Caco-2 (cell line): ENCODE data around the gene SARS1. TPM values are rescaled to one million over a fixed set of nuclear protein-coding genes. Genes with fewer than 3 reads are reported as not detected.

Experiments used
- BruUV-seq: library from RNA; stranded (reverse); fragments of 400-500 nt; replicated peaks from 2 replicates; lab custom pipeline; 2021; lab: Mats Ljungman, UMichigan
- CTCF ChIA-PET: fragments of 300-600 bp; sonication (Branson Sonifier 250); formaldehyde crosslinking; loops from one replicate; lab custom pipeline; 2022; ENCODE audit warnings: antibody characterized with exemption; lab: Charles Lee
- POLR2A ChIA-PET: fragments of 300-600 bp; sonication (Branson Sonifier 250); formaldehyde crosslinking; loops from one replicate; lab custom pipeline; 2022; ENCODE audit warnings: antibody characterized with exemption; lab: Charles Lee
- DNase-seq, 2 experiments: peaks; one replicate each; pipeline versions ENCODE4 v3.0.0 to v3.0.0-alpha.2; 2020 to 2022
- H3K27me3 ChIP-seq: replicated peaks from 2 replicates; pipeline ENCODE4 v1.6.0; 2011; ENCODE audit warnings: low read length; ENCODE audit not compliant: control insufficient read depth, insufficient read depth
- H3K36me3 ChIP-seq: 2 replicates; pipeline ENCODE4 v1.5.1; 2011; ENCODE audit warnings: low read length; ENCODE audit not compliant: control insufficient read depth, insufficient read depth
- H3K4me1 ChIP-seq: fragments of 250-450 bp; sonication (Bioruptor Pico); 2 replicates; pipeline ENCODE4 v1.5.1; 2020; ENCODE audit warnings: mild to moderate bottlenecking
- H3K4me3 ChIP-seq: 2 replicates; pipeline ENCODE4 v1.5.1; 2011; ENCODE audit warnings: low read depth, mild to moderate bottlenecking, control low read depth, low read length
- H3K9me3 ChIP-seq: fragments of 250-450 bp; sonication (Bioruptor Pico); 2 replicates; pipeline ENCODE4 v1.5.1; 2020; ENCODE audit warnings: mild to moderate bottlenecking, moderate library complexity
- H3K27ac Mint-ChIP-seq: one replicate; pipeline ENCODE4 v1.8.0; 2022; ENCODE audit warnings: mixed read lengths; ENCODE audit not compliant: unreplicated experiment
- H3K27me3 Mint-ChIP-seq: one replicate; pipeline ENCODE4 v1.8.0; 2022; ENCODE audit warnings: mixed read lengths; ENCODE audit not compliant: insufficient read depth, unreplicated experiment
- H3K36me3 Mint-ChIP-seq: one replicate; pipeline ENCODE4 v1.8.0; 2022; ENCODE audit warnings: mild to moderate bottlenecking, mixed read lengths; ENCODE audit not compliant: insufficient read depth, unreplicated experiment
- H3K4me1 Mint-ChIP-seq: one replicate; pipeline ENCODE4 v1.8.0; 2022; ENCODE audit warnings: low read depth, mixed read lengths; ENCODE audit not compliant: unreplicated experiment
- H3K4me3 Mint-ChIP-seq: one replicate; pipeline ENCODE4 v1.8.0; 2022; ENCODE audit warnings: mild to moderate bottlenecking, moderate library complexity, mixed read lengths; ENCODE audit not compliant: unreplicated experiment
- H3K9me3 Mint-ChIP-seq: one replicate; pipeline ENCODE4 v1.8.0; 2022; ENCODE audit warnings: mixed read lengths; ENCODE audit not compliant: unreplicated experiment
- intact Hi-C: fragments of 100-400 bp; cut with micrococcal nuclease; formaldehyde crosslinking; loops from one replicate; pipeline ENCODE4 v1.10.0; 2022; ENCODE audit not compliant: unreplicated experiment
- total RNA-seq: library from RNA; stranded (reverse); gene quantifications from 2 replicates; pipeline ENCODE4 v1.2.3, GENCODE V29; 2022
- TF ChIP-seq, protein P1 (sequence below), 2 experiments: fragments of 200-600 bp in 1 of 2; IDR thresholded peaks; 1 replicate in 1 of 2; 2 replicates in 1 of 2; pipeline versions ENCODE4 v1.5.1 to v1.8.0; 2011 to 2022; ENCODE audit warnings: antibody characterized with exemption in 1 of 2, control low read depth in 1 of 2, inconsistent platforms in 1 of 2, low read depth in 1 of 2, low read length in 1 of 2, mild to moderate bottlenecking in 1 of 2, moderate library complexity in 1 of 2; ENCODE audit not compliant: insufficient read depth in 1 of 2, severe bottlenecking in 1 of 2, unreplicated experiment in 1 of 2

The SARS1 gene
- total RNA-seq, 1 experiment from 2014 or later, result 225 TPM

GRCh38 chr1:109268431-109269211, 54.9 kb downstream of the SARS1 start:
- H3K9me3 Mint-ChIP-seq, result no peaks in the 10 kb centered on the region
- no TSS peak for BruUV-seq
- intact Hi-C loops, result loop anchor here (10.0 kb wide), 1 partner anchor 174 kb away; the partner anchor contains the start of gene TMEM167B
- CTCF ChIA-PET, result no interaction called here
- H3K4me3 ChIP-seq, result no peak overlapping the region
- H3K4me1 ChIP-seq, result peaks cover 13% of the 10 kb centered on the region
- H3K4me1 Mint-ChIP-seq, result no peaks in the 10 kb centered on the region
- H3K9me3 ChIP-seq, result no peaks in the 10 kb centered on the region
- H3K4me3 Mint-ChIP-seq, result no peak overlapping the region
- H3K36me3 Mint-ChIP-seq, result no peaks in the 10 kb centered on the region
- DNase-seq, result no peak
- H3K36me3 ChIP-seq, result no peaks in the 10 kb centered on the region
- no peaks in the 10 kb centered on the region for H3K27me3 Mint-ChIP-seq
- no peaks in the 10 kb centered on the region for H3K27me3 ChIP-seq
- POLR2A ChIA-PET, result no interaction called here
- no peak overlapping the region for H3K27ac Mint-ChIP-seq
- TF ChIP-seq, protein P1, sequence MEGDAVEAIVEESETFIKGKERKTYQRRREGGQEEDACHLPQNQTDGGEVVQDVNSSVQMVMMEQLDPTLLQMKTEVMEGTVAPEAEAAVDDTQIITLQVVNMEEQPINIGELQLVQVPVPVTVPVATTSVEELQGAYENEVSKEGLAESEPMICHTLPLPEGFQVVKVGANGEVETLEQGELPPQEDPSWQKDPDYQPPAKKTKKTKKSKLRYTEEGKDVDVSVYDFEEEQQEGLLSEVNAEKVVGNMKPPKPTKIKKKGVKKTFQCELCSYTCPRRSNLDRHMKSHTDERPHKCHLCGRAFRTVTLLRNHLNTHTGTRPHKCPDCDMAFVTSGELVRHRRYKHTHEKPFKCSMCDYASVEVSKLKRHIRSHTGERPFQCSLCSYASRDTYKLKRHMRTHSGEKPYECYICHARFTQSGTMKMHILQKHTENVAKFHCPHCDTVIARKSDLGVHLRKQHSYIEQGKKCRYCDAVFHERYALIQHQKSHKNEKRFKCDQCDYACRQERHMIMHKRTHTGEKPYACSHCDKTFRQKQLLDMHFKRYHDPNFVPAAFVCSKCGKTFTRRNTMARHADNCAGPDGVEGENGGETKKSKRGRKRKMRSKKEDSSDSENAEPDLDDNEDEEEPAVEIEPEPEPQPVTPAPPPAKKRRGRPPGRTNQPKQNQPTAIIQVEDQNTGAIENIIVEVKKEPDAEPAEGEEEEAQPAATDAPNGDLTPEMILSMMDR (IDR thresholded peaks at IDR 0.05; ENCODE audit: insufficient read depth in 1 of 2, low read depth in 1 of 2, low read length in 1 of 2, severe bottlenecking in 1 of 2, unreplicated experiment in 1 of 2), result no peak

DNA sequence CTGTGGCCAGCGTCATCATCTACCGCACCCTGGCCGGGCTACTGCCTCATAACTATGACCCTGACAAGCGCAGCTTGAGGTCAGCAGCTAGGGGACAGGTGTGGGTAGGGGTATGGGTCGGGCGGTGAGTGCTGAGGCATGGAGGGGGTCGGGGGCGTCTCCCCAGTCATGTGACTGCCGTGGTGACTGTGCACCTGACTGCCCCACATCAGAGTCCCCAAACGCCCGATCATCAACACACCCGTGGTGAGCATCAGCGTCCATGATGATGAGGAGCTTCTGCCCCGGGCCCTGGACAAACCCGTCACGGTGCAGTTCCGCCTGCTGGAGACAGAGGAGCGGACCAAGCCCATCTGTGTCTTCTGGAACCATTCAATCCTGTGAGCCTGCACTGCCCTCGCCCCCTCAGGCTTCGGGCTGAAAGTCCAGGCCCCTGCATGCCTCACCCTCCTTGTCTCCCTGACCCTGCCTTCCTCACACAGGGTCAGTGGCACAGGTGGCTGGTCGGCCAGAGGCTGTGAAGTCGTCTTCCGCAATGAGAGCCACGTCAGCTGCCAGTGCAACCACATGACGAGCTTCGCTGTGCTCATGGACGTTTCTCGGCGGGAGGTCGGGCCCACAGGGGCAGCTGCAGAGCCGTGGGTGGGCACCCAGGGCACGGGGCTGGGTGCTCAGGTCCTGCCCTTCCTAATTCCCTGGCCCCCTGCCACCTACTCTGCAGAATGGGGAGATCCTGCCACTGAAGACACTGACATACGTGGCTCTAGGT, 55.7 kb downstream of the SARS1 start:
- no TSS peak for BruUV-seq
- ChIA-PET CTCF (no interaction called here), POLR2A (no interaction called here)
- no peaks in the 10 kb centered on the region for H3K27me3 Mint-ChIP-seq
- peaks cover 4% of the 10 kb centered on the region for H3K4me1 Mint-ChIP-seq
- H3K9me3 Mint-ChIP-seq, result no peaks in the 10 kb centered on the region
- TF ChIP-seq, protein P1 (IDR thresholded peaks at IDR 0.05; ENCODE audit: insufficient read depth in 1 of 2, low read depth in 1 of 2, low read length in 1 of 2, severe bottlenecking in 1 of 2, unreplicated experiment in 1 of 2), result no peak
- no peak overlapping the region for H3K4me3 Mint-ChIP-seq
- H3K27ac Mint-ChIP-seq, result no peak overlapping the region
- DNase-seq, result no peak
- peaks cover 21% of the 10 kb centered on the region for H3K4me1 ChIP-seq
- H3K36me3 Mint-ChIP-seq, result no peaks in the 10 kb centered on the region
- no peak overlapping the region for H3K4me3 ChIP-seq
- H3K9me3 ChIP-seq, result no peaks in the 10 kb centered on the region
- H3K27me3 ChIP-seq, result no peaks in the 10 kb centered on the region
- intact Hi-C loops, result loop anchor here (10.0 kb wide), 1 partner anchor 175 kb away; the partner anchor contains the start of gene TMEM167B
- H3K36me3 ChIP-seq, result no peaks in the 10 kb centered on the region

DNA sequence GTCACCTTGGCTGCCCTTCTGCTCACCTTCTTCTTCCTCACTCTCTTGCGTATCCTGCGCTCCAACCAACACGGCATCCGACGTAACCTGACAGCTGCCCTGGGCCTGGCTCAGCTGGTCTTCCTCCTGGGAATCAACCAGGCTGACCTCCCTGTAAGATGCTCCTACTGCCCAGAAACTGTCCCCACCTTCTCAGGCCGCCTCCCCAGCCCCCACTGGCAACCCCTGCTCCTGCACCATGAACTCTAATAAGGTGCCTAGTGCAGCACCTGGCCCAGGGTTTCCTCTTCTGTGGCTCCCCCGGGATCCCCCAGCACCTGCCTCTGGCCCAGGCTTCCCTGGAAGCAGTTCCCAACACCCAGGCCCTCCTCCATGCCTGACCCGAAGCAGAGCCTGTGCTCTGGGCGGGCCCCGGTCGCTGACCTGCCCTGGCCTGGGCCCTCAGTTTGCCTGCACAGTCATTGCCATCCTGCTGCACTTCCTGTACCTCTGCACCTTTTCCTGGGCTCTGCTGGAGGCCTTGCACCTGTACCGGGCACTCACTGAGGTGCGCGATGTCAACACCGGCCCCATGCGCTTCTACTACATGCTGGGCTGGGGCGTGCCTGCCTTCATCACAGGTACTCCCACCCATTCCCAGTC, 56.4 kb downstream of the SARS1 start:
- no TSS peak for BruUV-seq
- no peak overlapping the region for H3K27ac Mint-ChIP-seq
- Histone ChIP-seq H3K36me3 (no peaks in the 10 kb centered on the region), H3K9me3 (no peaks in the 10 kb centered on the region), H3K4me3 (no peak overlapping the region), H3K27me3 (no peaks in the 10 kb centered on the region), H3K4me1 (peaks cover 26% of the 10 kb centered on the region)
- H3K27me3 Mint-ChIP-seq, result no peaks in the 10 kb centered on the region
- H3K4me1 Mint-ChIP-seq, result peaks cover 7% of the 10 kb centered on the region
- DNase-seq, result no peak
- POLR2A ChIA-PET, result no interaction called here
- H3K36me3 Mint-ChIP-seq, result peaks cover 3% of the 10 kb centered on the region
- CTCF ChIA-PET, result no interaction called here
- TF ChIP-seq, protein P1 (IDR thresholded peaks at IDR 0.05; ENCODE audit: insufficient read depth in 1 of 2, low read depth in 1 of 2, low read length in 1 of 2, severe bottlenecking in 1 of 2, unreplicated experiment in 1 of 2), result no peak
- no peak overlapping the region for H3K4me3 Mint-ChIP-seq
- no peaks in the 10 kb centered on the region for H3K9me3 Mint-ChIP-seq
- intact Hi-C loops, result loop anchor here (10.0 kb wide), 1 partner anchor 175 kb away; the partner anchor contains the start of gene TMEM167B
